ENCODE results near the gene MCM10.

MCM10 gene

DNA sequence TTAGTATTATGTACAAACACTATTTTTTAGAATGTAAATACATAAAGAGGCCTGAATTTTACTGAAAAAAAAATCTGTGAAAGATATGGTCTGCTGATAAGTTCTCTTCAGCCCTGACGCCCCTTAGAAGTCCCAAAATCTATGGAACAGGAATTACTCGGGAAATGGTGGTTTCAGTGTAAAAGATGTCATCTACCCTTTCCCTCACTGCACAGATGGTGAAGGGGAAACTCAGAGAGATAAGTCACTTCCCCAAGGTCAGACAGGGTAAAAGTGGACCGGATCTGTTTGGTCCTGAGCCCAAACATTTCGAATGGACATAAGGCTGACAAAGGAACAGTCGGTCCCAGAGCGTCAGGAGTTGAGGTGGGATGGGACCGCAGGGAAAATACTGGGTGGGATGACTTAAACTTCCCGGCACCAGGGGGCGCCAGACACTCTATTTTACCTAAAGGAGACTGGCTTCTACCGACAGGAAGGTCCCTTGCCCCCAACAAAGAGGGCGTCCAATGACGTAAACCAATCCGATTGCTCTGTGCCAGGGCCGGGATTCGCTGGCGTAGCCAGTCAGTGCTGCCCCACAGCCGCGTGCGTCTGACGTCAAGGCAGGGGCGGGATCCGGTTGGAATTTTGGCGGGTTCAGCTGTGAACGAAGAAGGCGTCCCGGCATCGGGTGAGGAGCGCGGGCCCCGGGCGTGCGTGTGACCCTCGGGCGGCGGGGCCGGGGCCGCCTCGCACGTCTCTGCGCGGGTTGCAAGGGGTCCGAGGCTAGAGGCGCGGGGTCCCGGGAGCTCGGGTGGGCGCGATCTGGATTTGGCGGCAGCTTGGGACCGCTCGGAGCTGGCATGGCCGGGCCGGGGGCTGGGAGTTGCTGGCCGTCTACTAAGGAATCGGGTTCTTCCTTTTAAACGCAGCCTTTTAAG, at the start of gene MCM10:
MCM10 (plus strand) TSS at position 625 of the 923 bp plus-strand sequence. CDS start 2,645 bp downstream, outside the sequence.
- H3K27me3 Mint-ChIP-seq, result peaks cover 8 to 10% of the 10 kb centered on the region in 2 donors
- H3K36me3 Mint-ChIP-seq, result peaks cover 0 to 11% of the 10 kb centered on the region in 2 donors
- peak within 1 kb of the TSS; percentile 78 to 85 for H3K4me3 Mint-ChIP-seq
- H3K27ac Mint-ChIP-seq, result peak within 1 kb of the TSS; percentile 88
- no peaks in the 10 kb centered on the region for H3K9me3 Mint-ChIP-seq
- ATAC-seq (replicated peaks) (peak; percentile 99 to 100), DNase-seq (peak; percentile 97)
- H3K4me1 Mint-ChIP-seq, result peaks cover 14 to 21% of the 10 kb centered on the region in 2 donors

DNA sequence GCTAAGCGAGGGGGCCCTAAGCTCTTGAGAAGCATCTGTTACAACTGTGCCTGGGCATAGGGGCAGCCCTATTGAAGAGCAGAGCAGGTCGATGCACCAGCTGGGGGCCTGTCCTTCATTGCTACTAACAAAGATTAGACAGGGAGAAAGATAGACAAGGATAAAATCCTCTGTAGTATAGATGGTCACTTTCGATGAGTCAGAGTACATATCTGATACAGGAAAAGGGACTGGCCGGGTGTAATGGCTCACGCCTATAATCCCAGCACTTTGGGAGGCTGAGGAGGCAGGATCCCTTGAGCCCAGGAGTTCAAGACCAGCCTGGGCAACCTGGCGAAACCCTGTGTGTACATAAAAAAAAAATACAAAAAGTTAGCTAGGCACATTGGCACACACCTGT, 47.8 kb upstream of the MCM10 start:
- no peak for DNase-seq
- Mint-ChIP-seq H3K4me1 (peaks cover 5 to 24% of the 10 kb centered on the region in 2 donors), H3K27ac (no peak overlapping the region), H3K27me3 (peaks cover 2 to 3% of the 10 kb centered on the region in 2 donors), H3K9me3 (no peaks in the 10 kb centered on the region), H3K4me3 (no peak overlapping the region), H3K36me3 (peaks cover 21 to 46% of the 10 kb centered on the region in 2 donors)
- ATAC-seq (replicated peaks), result no peak

DNA sequence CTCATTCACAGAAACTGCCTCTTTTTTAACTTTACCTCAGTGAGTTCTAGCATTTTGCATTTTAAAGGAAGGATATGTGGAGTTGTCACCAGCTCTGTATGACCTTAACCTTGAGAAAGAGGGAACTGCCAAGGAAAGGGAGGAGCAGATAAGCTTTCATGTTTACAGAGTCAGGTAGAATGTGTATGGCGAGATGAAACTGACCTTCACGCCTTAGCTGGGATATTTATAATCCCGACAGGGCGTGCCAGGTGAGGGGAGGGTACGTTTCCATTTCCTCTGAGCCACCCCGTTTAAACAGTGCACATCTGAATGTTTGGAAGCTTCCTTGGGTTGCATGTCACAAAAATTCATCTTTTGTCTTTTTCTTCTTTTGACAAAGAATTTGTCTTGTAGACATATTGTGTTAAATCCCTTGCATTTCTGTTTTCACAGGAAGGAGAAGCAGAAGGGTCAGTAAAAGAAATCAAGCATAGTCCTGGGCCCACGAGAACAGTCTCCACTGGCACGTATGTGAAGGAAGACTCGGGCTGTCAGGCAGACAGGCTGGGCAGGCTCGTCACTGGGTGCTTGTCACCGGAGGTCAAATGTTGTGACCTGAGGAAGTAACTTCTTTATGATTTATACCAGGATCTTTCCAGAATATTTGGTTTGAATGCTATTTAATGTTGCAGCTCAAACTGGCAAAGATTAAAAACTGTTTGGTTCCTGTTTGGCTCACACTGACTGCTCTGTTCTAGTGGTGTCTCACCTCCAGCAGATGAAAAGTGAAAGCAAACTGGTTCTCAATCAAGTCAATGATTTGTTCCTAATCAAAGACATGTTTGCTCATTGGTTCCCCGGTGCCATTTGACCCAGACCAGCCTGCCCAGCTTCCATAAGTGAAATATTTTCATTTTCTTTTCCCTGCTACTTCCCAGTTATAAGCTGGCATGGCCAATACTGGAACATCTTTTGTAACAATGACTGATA, 45.2 kb upstream of the MCM10 start:
- DNase-seq, result no peak
- Mint-ChIP-seq H3K9me3 (no peaks in the 10 kb centered on the region), H3K27me3 (peaks cover 7 to 15% of the 10 kb centered on the region in 2 donors), H3K4me1 (peaks cover 6 to 33% of the 10 kb centered on the region in 2 donors), H3K4me3 (no peak overlapping the region), H3K27ac (no peak overlapping the region), H3K36me3 (peaks cover 33 to 56% of the 10 kb centered on the region in 2 donors)
- ATAC-seq (replicated peaks), result no peak

DNA sequence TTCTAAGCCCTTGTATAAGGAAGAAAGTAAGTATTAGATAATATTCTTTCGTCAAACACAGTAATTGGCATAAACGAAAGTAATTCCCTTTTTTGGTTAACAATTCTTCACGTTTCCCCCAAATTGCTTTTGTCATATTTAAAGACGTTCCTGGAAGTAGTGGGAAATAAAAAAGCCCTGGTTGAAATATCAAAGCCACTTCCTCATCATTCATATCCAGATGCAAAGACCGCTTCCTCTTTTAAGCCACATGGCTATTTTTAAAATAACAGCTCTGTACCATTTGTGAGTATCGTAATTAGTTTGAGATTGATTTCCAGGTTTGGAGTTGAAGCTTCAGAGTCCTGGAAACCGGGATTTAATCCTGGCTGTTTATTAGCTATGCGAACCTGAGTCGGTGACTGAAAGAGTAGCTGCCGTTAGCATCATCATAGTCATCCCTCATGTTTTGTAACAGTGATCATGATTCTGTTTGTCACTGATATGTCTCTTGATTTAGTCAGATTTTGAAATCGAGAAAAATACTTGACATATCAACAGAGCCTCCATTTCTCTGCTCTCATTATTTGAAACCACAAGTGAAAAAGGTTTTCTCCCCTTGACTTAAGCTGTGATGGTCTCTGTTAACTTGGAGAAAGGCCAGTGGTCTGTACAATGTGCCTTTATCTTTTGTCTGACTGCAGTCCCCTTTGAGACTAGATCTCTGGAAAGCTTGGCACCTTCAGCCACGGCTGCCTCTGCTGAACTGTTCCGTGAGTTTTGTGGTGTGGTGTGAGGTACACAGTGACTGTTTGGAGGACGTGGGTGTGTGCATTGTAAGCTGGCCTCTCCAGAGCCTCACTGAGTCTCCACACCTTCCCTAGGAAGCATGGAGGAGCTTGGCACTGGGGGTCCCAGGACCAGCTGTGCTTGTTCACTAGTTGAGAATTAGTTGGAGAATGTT, 43.2 kb upstream of the MCM10 start:
- Mint-ChIP-seq H3K27me3 (peaks cover 7 to 15% of the 10 kb centered on the region in 2 donors), H3K4me1 (peaks cover 6 to 33% of the 10 kb centered on the region in 2 donors), H3K27ac (no peak overlapping the region), H3K36me3 (peaks cover 41 to 66% of the 10 kb centered on the region in 2 donors), H3K4me3 (peak overlapping the region; percentile 9 to 10), H3K9me3 (no peaks in the 10 kb centered on the region)
- ATAC-seq (replicated peaks) (peak; percentile 81 to 92), DNase-seq (no peak)

DNA sequence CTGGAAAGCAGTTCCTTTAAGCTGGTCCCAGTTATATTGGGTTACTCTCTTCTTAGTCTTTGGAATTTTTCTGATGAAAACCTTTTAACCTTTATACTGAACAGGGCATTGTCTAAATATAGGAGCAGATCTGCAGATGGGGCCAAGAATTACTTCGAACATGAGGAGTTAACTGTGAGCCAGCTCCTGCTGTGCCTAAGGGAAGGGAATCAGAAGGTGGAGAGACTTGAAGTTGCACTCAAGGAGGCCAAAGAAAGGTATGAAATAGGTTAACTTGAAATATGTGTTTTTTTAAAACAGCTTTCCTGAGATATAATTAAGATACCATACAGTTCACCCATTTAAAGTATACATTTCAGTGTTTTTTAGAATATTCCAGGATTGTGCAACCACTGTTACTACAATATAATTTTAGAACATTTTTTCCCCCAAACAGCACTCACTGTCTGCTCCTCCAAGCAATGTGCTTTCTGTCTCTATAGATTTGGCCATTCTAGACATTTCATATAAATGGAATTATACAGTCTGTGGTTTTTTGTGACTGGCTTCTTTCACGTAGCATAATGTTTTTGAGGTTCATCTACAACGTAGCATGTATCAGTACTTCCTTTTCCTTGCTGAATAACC, 42.5 kb upstream of the MCM10 start:
- Mint-ChIP-seq H3K27ac (no peak overlapping the region), H3K36me3 (peaks cover 36 to 70% of the 10 kb centered on the region in 2 donors), H3K27me3 (peaks cover 7 to 15% of the 10 kb centered on the region in 2 donors), H3K9me3 (no peaks in the 10 kb centered on the region), H3K4me1 (peaks cover 6 to 33% of the 10 kb centered on the region in 2 donors), H3K4me3 (no peak overlapping the region)
- DNase-seq (no peak), ATAC-seq (replicated peaks) (no peak)

DNA sequence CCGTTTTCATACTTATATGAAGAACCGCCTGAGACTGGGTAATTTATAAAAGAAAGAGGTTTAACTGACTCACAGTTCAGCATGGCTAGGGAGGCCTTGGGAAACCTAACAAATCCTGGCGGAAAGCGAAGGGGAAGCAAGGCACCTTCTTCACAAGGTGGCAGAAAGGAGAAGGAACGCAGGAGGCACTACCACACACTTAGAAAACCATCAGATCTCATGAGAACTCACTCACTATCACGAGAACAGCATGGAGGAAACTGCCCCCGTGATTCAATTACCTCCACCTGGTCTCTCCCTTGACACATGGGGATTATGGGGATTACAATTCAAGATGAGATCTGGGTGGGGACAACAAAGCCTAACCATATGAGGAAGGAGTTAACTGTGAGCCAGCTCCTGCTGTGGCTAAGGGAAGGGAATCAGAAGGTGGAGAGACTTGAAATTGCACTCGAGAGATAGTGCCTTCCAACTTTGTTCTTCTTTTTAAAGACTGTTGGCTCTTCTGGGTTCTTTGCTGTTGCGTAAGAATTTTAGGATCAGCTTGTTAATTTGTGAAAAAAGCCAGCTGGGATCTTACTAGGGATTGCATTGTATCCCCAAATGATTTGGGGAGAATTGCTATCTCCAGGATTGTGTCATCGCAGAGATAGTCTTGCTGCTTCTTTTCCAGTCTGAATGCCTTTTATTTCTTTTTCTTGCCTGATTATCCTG, 40.4 kb upstream of the MCM10 start:
- Mint-ChIP-seq H3K4me3 (no peak overlapping the region), H3K36me3 (peaks cover 40 to 73% of the 10 kb centered on the region in 2 donors), H3K27ac (no peak overlapping the region), H3K4me1 (peaks cover 6 to 30% of the 10 kb centered on the region in 2 donors), H3K9me3 (no peaks in the 10 kb centered on the region), H3K27me3 (peaks cover 7 to 15% of the 10 kb centered on the region in 2 donors)
- DNase-seq (no peak), ATAC-seq (replicated peaks) (no peak)

DNA sequence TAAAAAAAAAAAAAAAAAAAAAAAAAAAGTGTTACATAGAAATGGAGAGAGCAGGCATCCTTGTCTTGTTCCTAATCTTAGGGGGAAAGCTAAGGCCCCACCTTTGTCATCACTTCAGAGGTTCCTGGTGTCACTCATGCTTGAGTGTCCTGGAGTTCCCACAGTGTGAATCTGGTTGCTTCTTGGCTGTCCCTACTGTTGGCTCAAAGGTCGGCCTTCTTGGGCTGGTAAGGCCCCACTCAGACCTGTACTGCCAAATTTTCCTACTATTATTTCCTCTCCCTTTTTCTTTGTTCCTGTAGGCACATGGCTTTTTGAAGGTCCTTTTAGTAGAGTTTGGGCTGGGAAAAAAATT, 39.9 kb upstream of the MCM10 start:
- Mint-ChIP-seq H3K4me1 (peaks cover 6 to 25% of the 10 kb centered on the region in 2 donors), H3K4me3 (no peak overlapping the region), H3K9me3 (no peaks in the 10 kb centered on the region), H3K27ac (no peak overlapping the region), H3K27me3 (peaks cover 7 to 15% of the 10 kb centered on the region in 2 donors), H3K36me3 (peaks cover 42 to 69% of the 10 kb centered on the region in 2 donors)
- ATAC-seq (replicated peaks) (no peak), DNase-seq (no peak)

DNA sequence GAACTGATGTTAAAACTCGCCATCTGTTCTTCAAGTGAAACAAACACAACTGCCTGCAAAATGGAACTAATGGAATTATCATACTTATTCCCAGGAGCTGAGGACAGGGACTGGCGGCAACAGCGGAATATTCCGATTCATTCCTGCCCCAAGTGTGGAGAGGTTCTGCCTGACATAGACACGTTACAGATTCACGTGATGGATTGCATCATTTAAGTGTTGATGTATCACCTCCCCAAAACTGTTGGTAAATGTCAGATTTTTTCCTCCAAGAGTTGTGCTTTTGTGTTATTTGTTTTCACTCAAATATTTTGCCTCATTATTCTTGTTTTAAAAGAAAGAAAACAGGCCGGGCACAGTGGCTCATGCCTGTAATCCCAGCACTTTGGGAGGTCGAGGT, 24.7 kb upstream of the MCM10 start:
- Mint-ChIP-seq H3K4me3 (no peak overlapping the region), H3K9me3 (no peaks in the 10 kb centered on the region), H3K27me3 (no peaks in the 10 kb centered on the region), H3K36me3 (peaks cover 19 to 54% of the 10 kb centered on the region in 2 donors), H3K27ac (no peak overlapping the region), H3K4me1 (no peaks in the 10 kb centered on the region)
- DNase-seq, result no peak
- ATAC-seq (replicated peaks), result no peak

DNA sequence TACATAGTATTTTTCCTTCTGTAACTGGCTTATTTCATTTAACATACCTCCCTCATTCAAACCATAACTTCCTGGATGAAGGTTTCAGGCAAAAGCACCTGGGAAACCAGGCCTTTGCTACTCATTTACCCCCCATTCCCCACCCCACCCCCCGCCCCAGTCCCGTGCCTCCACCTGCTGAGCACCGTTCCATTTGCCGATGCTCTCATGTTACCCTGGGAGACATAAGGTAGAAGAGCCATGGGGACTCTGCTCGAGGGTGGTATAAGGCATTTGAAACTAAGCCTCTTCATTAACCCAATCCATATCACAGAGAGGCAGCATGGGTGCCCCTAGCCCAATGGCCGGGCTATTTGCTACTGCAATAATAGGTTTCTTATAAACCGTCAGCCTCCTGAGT, 22.2 kb upstream of the MCM10 start:
- no peaks in the 10 kb centered on the region for H3K9me3 Mint-ChIP-seq
- H3K36me3 Mint-ChIP-seq, result peaks cover 12 to 43% of the 10 kb centered on the region in 2 donors
- no peak overlapping the region for H3K4me3 Mint-ChIP-seq
- H3K27me3 Mint-ChIP-seq, result no peaks in the 10 kb centered on the region
- ATAC-seq (replicated peaks) (no peak), DNase-seq (no peak)
- no peak overlapping the region for H3K27ac Mint-ChIP-seq
- H3K4me1 Mint-ChIP-seq, result no peaks in the 10 kb centered on the region

DNA sequence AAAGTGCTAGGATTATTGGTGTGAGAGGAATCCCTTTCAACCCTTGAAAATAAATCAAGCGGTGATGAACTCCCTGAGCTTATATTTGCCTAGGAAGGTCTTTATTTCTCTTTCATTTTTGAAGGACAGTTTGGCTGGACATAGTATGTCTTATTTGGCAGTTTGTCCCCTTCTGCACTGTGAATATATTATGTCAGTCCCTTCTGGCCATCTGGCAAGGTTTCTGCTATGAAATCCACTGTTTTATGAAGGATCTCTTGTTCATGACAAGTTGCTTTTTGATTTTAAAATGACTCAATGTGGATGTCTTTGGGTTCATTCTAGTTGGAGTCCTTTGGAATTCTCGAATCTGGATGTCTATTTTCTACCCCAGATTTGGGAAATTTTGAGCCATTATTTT, 21.7 kb upstream of the MCM10 start:
- Mint-ChIP-seq H3K27ac (no peak overlapping the region), H3K9me3 (peaks cover 0 to 2% of the 10 kb centered on the region in 2 donors), H3K27me3 (no peaks in the 10 kb centered on the region), H3K36me3 (peaks cover 10 to 44% of the 10 kb centered on the region in 2 donors), H3K4me3 (no peak overlapping the region), H3K4me1 (no peaks in the 10 kb centered on the region)
- DNase-seq (no peak), ATAC-seq (replicated peaks) (no peak)

DNA sequence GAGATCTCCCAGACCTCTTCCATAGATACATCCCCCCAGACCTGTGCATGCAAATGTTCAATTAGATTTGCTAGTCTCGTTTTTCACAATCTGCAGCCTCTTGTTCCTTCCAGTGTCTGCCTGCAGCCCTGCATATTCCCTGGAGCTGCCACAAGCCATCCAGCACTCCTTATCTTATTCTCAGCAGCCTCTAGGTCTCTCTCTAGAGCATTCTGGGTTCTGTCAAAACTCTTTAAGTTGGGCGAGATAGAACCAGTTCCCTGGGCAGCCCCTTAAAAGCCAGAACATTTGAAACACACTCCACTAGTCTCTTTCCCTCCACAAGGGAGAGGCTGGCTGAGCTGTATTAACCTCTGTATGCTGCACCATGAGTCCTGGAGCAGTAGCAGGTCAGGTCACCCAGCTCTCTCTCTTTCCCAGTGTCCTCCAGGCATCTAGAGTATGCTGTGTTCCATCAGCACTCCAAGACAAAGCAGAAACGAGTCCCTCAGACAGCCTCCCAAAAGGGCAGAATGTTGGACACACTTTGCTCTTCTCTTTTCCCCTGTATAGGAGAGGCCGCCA, 20.6 kb upstream of the MCM10 start:
- Mint-ChIP-seq H3K27me3 (no peaks in the 10 kb centered on the region), H3K36me3 (peaks cover 10 to 45% of the 10 kb centered on the region in 2 donors), H3K27ac (no peak overlapping the region), H3K9me3 (peaks cover 2 to 7% of the 10 kb centered on the region in 2 donors), H3K4me1 (no peaks in the 10 kb centered on the region), H3K4me3 (no peak overlapping the region)
- ATAC-seq (replicated peaks) (no peak), DNase-seq (no peak)

DNA sequence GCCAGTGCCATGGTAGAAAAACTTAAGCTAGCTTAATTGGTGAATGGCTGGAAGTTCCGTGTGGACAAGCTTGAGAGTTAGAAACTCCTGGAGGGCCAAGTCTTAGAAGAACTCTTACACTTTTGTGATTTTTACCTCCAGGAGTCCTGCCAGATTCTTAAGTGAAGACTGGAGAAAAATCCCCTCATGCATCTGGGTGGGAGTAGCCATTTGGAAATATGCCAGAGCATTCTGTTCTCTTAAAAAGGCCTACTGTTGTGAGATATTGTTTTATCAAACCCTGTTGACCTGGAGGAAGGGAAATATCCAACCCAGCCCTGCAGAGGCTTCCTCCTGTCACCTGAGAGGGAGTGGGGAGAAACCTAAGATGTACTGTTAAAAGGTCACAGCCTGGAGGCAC, 17.6 kb upstream of the MCM10 start:
- Mint-ChIP-seq H3K4me3 (no peak overlapping the region), H3K27ac (no peak overlapping the region)

More for the DNA sequence above, 17.6 kb upstream of the MCM10 start:
- ATAC-seq (replicated peaks) (no peak), DNase-seq (no peak)
- H3K4me1 Mint-ChIP-seq, result no peaks in the 10 kb centered on the region
- no peaks in the 10 kb centered on the region for H3K27me3 Mint-ChIP-seq
- peaks cover 4 to 37% of the 10 kb centered on the region in 2 donors for H3K36me3 Mint-ChIP-seq
- H3K9me3 Mint-ChIP-seq, result peaks cover 6 to 12% of the 10 kb centered on the region in 2 donors
